BLaER1 (cell line): ENCODE results near the gene RPN2.

Experiments used
- H3K27ac ChIP-seq: shearing (Covaris generic); formaldehyde crosslinking; 2 replicates; pipeline ENCODE4 v1.8.1; 2022
- H3K27me3 ChIP-seq: shearing (Covaris generic); formaldehyde crosslinking; 2 replicates; pipeline ENCODE4 v1.8.1; 2022
- H3K36me3 ChIP-seq: shearing (Covaris generic); formaldehyde crosslinking; 2 replicates; pipeline ENCODE4 v1.8.1; 2022
- H3K4me1 ChIP-seq: shearing (Covaris generic); formaldehyde crosslinking; 2 replicates; pipeline ENCODE4 v1.8.1; 2022
- H3K4me2 ChIP-seq: shearing (Covaris generic); formaldehyde crosslinking; 2 replicates; pipeline ENCODE4 v1.8.1; 2022
- H3K4me3 ChIP-seq: shearing (Covaris generic); formaldehyde crosslinking; 2 replicates; pipeline ENCODE4 v1.8.1; 2022
- H3K9ac ChIP-seq: shearing (Covaris generic); formaldehyde crosslinking; 2 replicates; pipeline ENCODE4 v1.8.1; 2022
- H3K9me3 ChIP-seq: shearing (Covaris generic); formaldehyde crosslinking; 2 replicates; pipeline ENCODE4 v1.8.1; 2022
- H4K20me1 ChIP-seq: shearing (Covaris generic); formaldehyde crosslinking; 2 replicates; pipeline ENCODE4 v1.8.1; 2022
- Cebpa-rat ChIP-seq: shearing (Covaris generic); IDR thresholded peaks from 2 replicates; pipeline ENCODE4 v1.8.1; 2022

The RPN2 gene

GRCh38 chr20:37282556-37282955 lies 103.4 kb downstream of the RPN2 start:
- Histone ChIP-seq H3K4me2 (peak overlapping the region; percentile 4; the same call in 1 of the 2 replicates), H3K36me3 (no peaks in the 10 kb centered on the region), H3K4me3 (no peak overlapping the region), H4K20me1 (no peaks in the 10 kb centered on the region), H3K9me3 (no peaks in the 10 kb centered on the region), H3K27ac (no peak overlapping the region), H3K9ac (no peak overlapping the region), H3K4me1 (0 out of 2 replicates have a peak, but pooled peaks cover 7% of the 10 kb centered on the region), H3K27me3 (no peaks in the 10 kb centered on the region)
- TF ChIP-seq Cebpa-rat, result no peak

GRCh38 chr20:37283530-37284195 lies 104.5 kb downstream of the RPN2 start:
- no peaks in the 10 kb centered on the region for H3K9me3 ChIP-seq
- no peak overlapping the region for H3K4me2 ChIP-seq
- H4K20me1 ChIP-seq, result no peaks in the 10 kb centered on the region
- no peak overlapping the region for H3K4me3 ChIP-seq
- H3K27me3 ChIP-seq, result no peaks in the 10 kb centered on the region
- no peak overlapping the region for H3K9ac ChIP-seq
- no peaks in the 10 kb centered on the region for H3K36me3 ChIP-seq
- 0 out of 2 replicates have a peak, but pooled peaks cover 7% of the 10 kb centered on the region for H3K4me1 ChIP-seq
- no peak for TF ChIP-seq Cebpa-rat
- no peak overlapping the region for H3K27ac ChIP-seq

GRCh38 chr20:37284691-37285161 lies 105.6 kb downstream of the RPN2 start:
- H3K36me3 ChIP-seq, result no peaks in the 10 kb centered on the region
- H3K4me2 ChIP-seq, result no peak overlapping the region
- no peak overlapping the region for H3K9ac ChIP-seq
- H3K27ac ChIP-seq, result no peak overlapping the region
- H3K9me3 ChIP-seq, result no peaks in the 10 kb centered on the region
- H3K4me3 ChIP-seq, result no peak overlapping the region
- 0 out of 2 replicates have a peak, but pooled peaks cover 7% of the 10 kb centered on the region for H3K4me1 ChIP-seq
- no peak for TF ChIP-seq Cebpa-rat
- no peaks in the 10 kb centered on the region for H4K20me1 ChIP-seq
- no peaks in the 10 kb centered on the region for H3K27me3 ChIP-seq

- Histone ChIP-seq H3K36me3 (no peaks in the 10 kb centered on the region), H3K9ac (peak overlapping the region; percentile 7; the same call in 1 of the 2 replicates), H3K9me3 (no peaks in the 10 kb centered on the region), H3K27ac (no peak overlapping the region), H3K4me1 (peaks cover 16% of the 10 kb centered on the region), H3K4me2 (no peak overlapping the region), H3K27me3 (no peaks in the 10 kb centered on the region), H3K4me3 (no peak overlapping the region), H4K20me1 (no peaks in the 10 kb centered on the region)
- TF ChIP-seq Cebpa-rat, result no peak
Measured at GRCh38 chr20:37285664-37286374, 106.7 kb downstream of the RPN2 start.

- Histone ChIP-seq H3K4me2 (no peak overlapping the region), H3K9ac (no peak overlapping the region), H3K36me3 (peaks cover 18% of the 10 kb centered on the region), H3K4me3 (no peak overlapping the region), H3K4me1 (peaks cover 23% of the 10 kb centered on the region), H3K9me3 (peaks cover 11% of the 10 kb centered on the region), H4K20me1 (no peaks in the 10 kb centered on the region), H3K27me3 (no peaks in the 10 kb centered on the region), H3K27ac (no peak overlapping the region)
- TF ChIP-seq Cebpa-rat, result no peak
Measured at GRCh38 chr20:37288091-37288490, 109.0 kb downstream of the RPN2 start.

GRCh38 chr20:37290158-37290810 lies 111.2 kb downstream of the RPN2 start:
- Histone ChIP-seq H3K27ac (peak overlapping the region; percentile 92), H3K27me3 (no peaks in the 10 kb centered on the region), H3K4me2 (peak overlapping the region; percentile 93), H4K20me1 (peaks cover 12% of the 10 kb centered on the region), H3K36me3 (peaks cover 32% of the 10 kb centered on the region), H3K4me3 (peak overlapping the region; percentile 74), H3K4me1 (peaks cover 23% of the 10 kb centered on the region), H3K9me3 (peaks cover 22% of the 10 kb centered on the region), H3K9ac (peak overlapping the region; percentile 87)
- TF ChIP-seq Cebpa-rat, result no peak
